GM12878 (cell line): Measurements from ENCODE around the gene GEMIN2. TPM values are rescaled to one million over a fixed set of nuclear protein-coding genes. Genes with fewer than 3 reads are reported as not detected.
"Not testable (repeated sequence)": the region's sequence is repeated elsewhere in the genome, so short reads cannot be mapped to it uniquely, and the experiment has no call there.

Experiments
- ATAC-seq: fragments of 200-7000 bp; cut with Tn5 transposase; 3 replicates; pipeline ENCODE4 v1.9.1; 2020; ENCODE audit warnings: mild to moderate bottlenecking, moderate library complexity
- BruUV-seq: library from RNA; stranded (reverse); fragments of 400-500 nt; replicated peaks from 2 replicates; lab custom pipeline; 2021; lab: Mats Ljungman, UMichigan
- CTCF ChIA-PET: fragments of 300-600 bp; sonication (Branson Sonifier 250); formaldehyde crosslinking; extraction: SDS; loops from one replicate; lab custom pipeline; 2021; ENCODE audit warnings: inconsistent platforms; lab: Yijun Ruan, JAX
- POLR2A ChIA-PET: fragments of 350-600 bp; formaldehyde crosslinking; extraction: SDS; loops from one replicate; lab custom pipeline; 2021; ENCODE audit warnings: inconsistent platforms; lab: Charles Lee
- RAD21 ChIA-PET: fragments of 300-600 bp; sonication (Branson Sonifier 250); formaldehyde crosslinking; loops from one replicate; lab custom pipeline; 2023; ENCODE audit warnings: antibody characterized with exemption; ENCODE audit not compliant: unreplicated experiment; lab: Charles Lee
- SMC1A ChIA-PET: fragments of 300-600 bp; sonication (Branson Sonifier 250); formaldehyde crosslinking; loops from one replicate; lab custom pipeline; 2023; ENCODE audit not compliant: unreplicated experiment, uncharacterized antibody; lab: Charles Lee
- DNase-seq: peaks from one replicate; pipeline ENCODE4 v3.0.0-alpha.2; 2011; ENCODE audit warnings: low read depth, low spot score
- FAIRE-seq: peaks from 3 replicates; lab custom pipeline; 2011; peaks lifted over from hg19 to GRCh38; lab: Jason Lieb, UNC
- H2AFZ ChIP-seq: 2 replicates; pipeline ENCODE4 v1.6.0; 2011; ENCODE audit warnings: low read depth, low read length, control low read depth; ENCODE audit not compliant: control insufficient read depth
- H3K27ac ChIP-seq: 2 replicates; pipeline ENCODE4 v1.5.1; 2011; ENCODE audit warnings: control low read depth; ENCODE audit not compliant: control insufficient read depth, insufficient read depth
- H3K27me3 ChIP-seq, 2 experiments: replicated peaks in 1 of 2; 2 replicates each; pipeline versions ENCODE4 v1.6.0 to v1.6.1; 2011; ENCODE audit warnings: low read length in 1 of 2; ENCODE audit not compliant: control insufficient read depth in 2 of 2, insufficient read depth in 2 of 2
- H3K36me3 ChIP-seq, 2 experiments: 2 replicates each; pipeline ENCODE4 v1.5.1; 2011; ENCODE audit warnings: low read length in 1 of 2; ENCODE audit not compliant: control insufficient read depth in 2 of 2, insufficient read depth in 2 of 2
- H3K4me1 ChIP-seq: 2 replicates; pipeline ENCODE4 v1.6.1; 2011; ENCODE audit warnings: mild to moderate bottlenecking, low read length, moderate library complexity, mixed read lengths; ENCODE audit not compliant: control insufficient read depth, insufficient read depth
- H3K4me2 ChIP-seq: 2 replicates; pipeline ENCODE4 v1.6.0; 2011; ENCODE audit warnings: control low read depth; ENCODE audit not compliant: control insufficient read depth, insufficient read depth
- H3K4me3 ChIP-seq: fragments of 200-600 bp; sonication (generic); 2 replicates; pipeline ENCODE4 v1.5.1; 2016
- H3K79me2 ChIP-seq: 2 replicates; pipeline ENCODE4 v1.6.0; 2011; ENCODE audit warnings: low read length; ENCODE audit not compliant: control insufficient read depth, insufficient read depth
- H3K9ac ChIP-seq: 2 replicates; pipeline ENCODE4 v1.8.0; 2011; ENCODE audit warnings: low read length, control low read depth, mixed read lengths; ENCODE audit not compliant: control insufficient read depth, insufficient read depth
- H3K9me3 ChIP-seq: replicated peaks from 3 replicates; pipeline ENCODE4 v1.5.1; 2011; ENCODE audit warnings: mild to moderate bottlenecking, low read length; ENCODE audit not compliant: control insufficient read depth, insufficient read depth
- H4K20me1 ChIP-seq: 2 replicates; pipeline ENCODE4 v1.6.0; 2011; ENCODE audit not compliant: control insufficient read depth, insufficient read depth
- DPF2 ChIP-seq: fragments of 450-650 bp; IDR thresholded peaks from 2 replicates; pipeline ENCODE4 v1.6.1; 2017; ENCODE audit warnings: mild to moderate bottlenecking
- HDAC6 ChIP-seq: fragments of 200-600 bp; sonication (generic); IDR thresholded peaks from one replicate; pipeline ENCODE4 v1.8.0; 2017; ENCODE audit warnings: antibody characterized with exemption; ENCODE audit not compliant: unreplicated experiment
- MLLT1 ChIP-seq: fragments of 450-650 bp; IDR thresholded peaks from 2 replicates; pipeline ENCODE4 v1.6.1; 2016; ENCODE audit warnings: mild to moderate bottlenecking
- NFIC ChIP-seq: IDR thresholded peaks from 2 replicates; pipeline ENCODE4 v1.6.1; 2012; ENCODE audit warnings: low read depth, mild to moderate bottlenecking, inconsistent platforms, low read length, moderate library complexity
- WGBS: methylation state at CpG from one replicate; pipeline ENCODE4 v1.1.6; 2016; ENCODE audit warnings: low lambda C conversion rate; ENCODE audit not compliant: insufficient replicate concordance, insufficient coverage; ENCODE audit errors: missing lambda C conversion rate; 5-methylcytosine and 5-hydroxymethylcytosine counted together
- in situ Hi-C: fragments of 300-500 bp; cut with MboI; formaldehyde crosslinking; loops from 9 replicates; pipeline ENCODE4 v1.14.3; 2018; ENCODE audit warnings: mixed read lengths
- intact Hi-C: fragments of 100-400 bp; cut with micrococcal nuclease; formaldehyde crosslinking; loops from one replicate; pipeline ENCODE4 v1.14.2; 2022; ENCODE audit not compliant: unreplicated experiment
- polyA plus RNA-seq, 11 experiments: library from polyadenylated mRNA; depleted of rRNA in 4 of 11; unstranded in 6 of 11; stranded (reverse) in 5 of 11; fragments of >200 nt; fragmentation: Nextera tagmentation in 4 of 11; fragmentation: Illumina TruSeq in 1 of 11; extraction: Ambion mirVana in 4 of 11; extraction: Trizol in 1 of 11; gene quantifications; 1 replicate in 1 of 11; 2 replicates in 10 of 11; pipeline versions ENCODE4 v1.2.1 to v1.2.3, GENCODE V29; 2011 to 2016; ENCODE audit warnings: inconsistent platforms in 2 of 11, missing spikeins in 2 of 11, low read depth in 1 of 11
- total RNA-seq, 4 experiments: library from RNA; depleted of rRNA in 3 of 4; stranded (reverse); fragments of >200 nt in 3 of 4; fragmentation: Illumina TruSeq in 1 of 4; extraction: Trizol in 1 of 4; gene quantifications; 2 replicates each; pipeline versions ENCODE4 v1.2.1 to v1.2.3, GENCODE V29; 2013 to 2021

Gene GEMIN2
- total and polyA plus RNA-seq, 10 of the 15 experiments (the other 5 are each of a cell fraction or from before 2014, with no cell fraction given) = 25.9 to 69.3 (median 46.1) TPM

- Histone ChIP-seq H3K79me2 (peaks cover 6% of the 10 kb centered on the region), H2AFZ (no peak overlapping the region), H3K36me3 (peaks cover 4 to 11% of the 10 kb centered on the region in 2 experiments; a peak in 3 of 4 replicates), H3K9ac (no peak overlapping the region), H3K27ac (no peak overlapping the region), H3K9me3 (no peaks in the 10 kb centered on the region), H3K4me1 (no peaks in the 10 kb centered on the region), H4K20me1 (no peaks in the 10 kb centered on the region; the same call in 1 of the 2 replicates), H3K27me3 (no peaks in the 10 kb centered on the region), H3K4me3 (no peak overlapping the region), H3K4me2 (no peak overlapping the region)
- intact Hi-C loops = no loop called here
- no peak for FAIRE-seq
- in situ Hi-C loops = no loop called here
- WGBS = 91% methylated on average over 1 of the region's 1 CpG
- RAD21 ChIA-PET = interaction anchor here (1.0 kb wide), 1 partner anchor 25 kb away, joined by 3 read pairs; no protein-coding TSS in a partner anchor
- SMC1A ChIA-PET = interaction anchor here (2.8 to 2.9 kb wide), 2 partner anchors 9 to 10 kb away, joined by 11 to 13 read pairs; partner anchors contain the start of gene TRAPPC6B
- TF ChIP-seq NFIC = no peak
- no peak for TF ChIP-seq DPF2
- TF ChIP-seq HDAC6 = no peak
- POLR2A ChIA-PET = interaction anchor here (0.7 to 2.2 kb wide), 3 partner anchors 10 to 41 kb away, joined by 3 to 6 read pairs (median 4); partner anchors contain the start of gene TRAPPC6B
- CTCF ChIA-PET = interaction anchor here (0.6 to 1.2 kb wide), 2 partner anchors 9 to 222 kb away, joined by 3 read pairs; no protein-coding TSS in a partner anchor
- BruUV-seq = no TSS peak
- no peak; the same call in 2 of the 3 replicates for ATAC-seq
- no peak for DNase-seq
These were observed 46.4 kb downstream of the GEMIN2 start for GRCh38 chr14:39160494-39160893.

DNA sequence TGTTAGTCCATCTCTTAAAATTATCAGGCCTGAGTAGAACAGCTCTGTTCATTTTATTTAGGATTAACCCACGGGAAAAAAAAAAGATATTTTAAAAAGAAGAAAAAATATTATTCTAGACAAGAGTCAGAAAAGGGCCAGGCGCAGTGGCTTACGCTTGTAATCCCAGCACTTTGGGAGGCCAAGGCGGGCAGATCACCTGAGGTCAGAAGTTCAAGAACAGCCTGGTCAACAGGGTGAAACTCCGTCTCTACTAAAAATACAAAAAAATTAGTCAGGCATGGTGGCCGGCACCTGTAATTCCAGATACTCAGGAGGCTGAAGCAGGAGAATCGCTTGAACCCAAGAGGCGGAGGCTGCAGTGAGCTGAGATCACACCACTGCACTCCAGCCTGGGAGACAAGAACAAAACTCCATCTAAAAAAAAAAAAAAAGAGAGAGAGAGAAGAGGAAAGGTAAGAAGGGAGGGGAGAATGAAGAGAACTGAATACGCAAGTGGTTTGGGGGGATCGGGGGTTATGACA is 53.7 kb downstream of the GEMIN2 start:
- SMC1A ChIA-PET = interaction anchor here (0.7 to 1.1 kb wide), 4 partner anchors 10 to 286 kb away, joined by 3 to 4 read pairs (median 4); no protein-coding TSS in a partner anchor
- FAIRE-seq, ATAC-seq, BruUV-seq, H4K20me1 ChIP-seq, H2AFZ ChIP-seq, H3K9me3 ChIP-seq, H3K9ac ChIP-seq, in situ Hi-C loops, H3K4me1 ChIP-seq, H3K27me3 ChIP-seq, DNase-seq, H3K36me3 ChIP-seq, CTCF ChIA-PET, H3K27ac ChIP-seq: not testable (repeated sequence)
- POLR2A ChIA-PET = interaction anchor here (0.7 to 1.4 kb wide), 3 partner anchors 10 to 133 kb away, joined by 3 to 6 read pairs (median 4); partner anchors contain the start of gene GEMIN2
- RAD21 ChIA-PET = interaction anchor here (2.2 kb wide), 1 partner anchor 54 kb away, joined by 5 read pairs; the partner anchor contains the start of gene GEMIN2
- Histone ChIP-seq H3K4me2 (peak overlapping the region; percentile 64; the same call in 1 of the 2 replicates), H3K4me3 (peak overlapping the region; percentile 97; the same call in 1 of the 2 replicates), H3K79me2 (peaks cover 37% of the 10 kb centered on the region)
- intact Hi-C loops = loop anchor here (2.0 kb wide), 1 partner anchor 265 kb away; the partner anchor contains the start of gene FBXO33
- peak; percentile 56; the same call in 1 of the 2 replicates for TF ChIP-seq MLLT1
- 87% methylated on average over 9 of the region's 10 CpGs for WGBS
